GM19351 (cell line): Measurements from ENCODE around the gene OR52B4.
"Not testable (repeated sequence)": the region's sequence is repeated elsewhere in the genome, so short reads cannot be mapped to it uniquely, and the experiment has no call there.

ENCODE experiments used
- ATAC-seq: cut with Tn5 transposase; IDR thresholded peaks from one replicate; pipeline ENCODE4 v1.9.1; 2021; ENCODE audit warnings: mild to moderate bottlenecking, moderate library complexity; ENCODE audit not compliant: unreplicated experiment

The OR52B4 gene

DNA sequence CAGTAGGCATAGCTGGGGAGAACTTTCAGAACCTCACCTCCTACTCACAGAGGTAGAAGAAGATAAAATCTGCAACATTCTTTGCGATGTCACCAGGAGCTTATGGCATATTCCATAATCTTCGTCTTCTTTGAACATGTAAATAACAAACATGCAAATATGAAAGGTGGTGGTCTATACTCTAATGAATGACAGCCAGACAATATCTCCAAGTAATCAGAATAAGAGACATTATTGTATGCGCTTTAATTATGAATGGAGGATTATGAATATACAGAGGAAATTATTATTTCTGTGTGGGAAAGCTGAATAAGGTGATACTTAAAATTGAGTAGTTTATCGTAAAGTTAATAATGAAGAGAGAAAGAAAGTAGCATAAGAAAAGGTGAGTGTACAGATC is at the start of gene OR52B4:
Gene OR52B4 (minus strand): TSS at position 101 of the 400 bp plus-strand sequence. CDS start 91 bp downstream, at position 10.
- no peak for ATAC-seq

DNA sequence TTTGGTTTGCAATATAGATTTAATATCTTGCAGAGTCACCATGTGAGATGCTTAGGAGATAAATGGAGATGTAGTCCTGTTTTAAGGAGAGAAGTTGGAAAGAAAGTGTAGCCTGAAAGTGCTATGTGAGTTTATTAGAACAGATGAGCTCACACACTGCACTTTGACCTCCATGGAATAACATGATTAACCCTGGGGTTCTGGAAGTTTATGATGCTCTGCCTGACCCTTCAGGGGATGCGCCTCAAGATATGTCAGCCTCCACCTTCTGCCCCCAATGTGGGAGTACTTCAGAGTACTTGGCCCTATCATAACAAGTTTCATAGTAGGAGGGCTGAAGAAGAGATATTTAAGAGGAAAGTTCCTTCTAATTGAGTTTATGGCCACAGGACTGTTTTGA is 48.6 kb upstream of the OR52B4 start:
- no peak for ATAC-seq

DNA sequence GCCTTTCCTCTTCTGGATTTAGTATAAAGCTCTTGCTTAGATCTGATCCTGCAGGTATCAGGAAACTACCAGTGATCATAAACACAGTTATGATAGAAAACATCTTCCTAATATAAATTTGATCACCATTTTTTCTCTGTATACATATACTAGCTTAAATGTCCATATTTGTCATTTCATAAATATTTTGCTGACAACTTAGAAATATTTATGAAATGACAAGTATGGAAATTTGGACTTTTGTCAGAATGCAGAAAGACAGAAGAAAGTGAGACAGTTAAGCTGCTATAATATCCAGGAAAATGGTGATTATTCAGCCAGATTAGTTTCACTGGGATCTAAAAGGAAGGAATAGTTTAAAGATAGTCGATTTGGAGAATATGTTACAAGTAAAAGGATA is 48.1 kb upstream of the OR52B4 start:
- no peak for ATAC-seq

DNA sequence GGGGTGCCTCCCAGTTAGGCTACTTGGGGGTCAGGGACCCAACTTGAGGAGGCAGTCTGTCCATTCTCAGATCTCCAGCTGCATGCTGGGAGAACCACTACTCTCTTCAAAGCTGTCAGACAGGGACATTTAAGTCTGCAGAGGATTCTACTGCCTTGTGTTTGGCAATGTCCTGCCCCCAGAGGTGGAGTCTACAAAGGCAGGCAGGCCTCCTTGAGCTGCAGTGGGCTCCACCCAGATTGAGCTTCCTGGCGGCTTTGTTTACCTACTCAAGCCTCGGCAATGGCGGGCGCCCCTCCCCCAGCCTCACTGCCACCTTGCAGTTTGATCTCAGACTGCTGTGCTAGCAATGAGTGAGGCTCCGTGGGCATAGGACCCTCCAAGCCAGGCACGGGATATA is 38.0 kb upstream of the OR52B4 start:
- not testable (repeated sequence) for ATAC-seq

DNA sequence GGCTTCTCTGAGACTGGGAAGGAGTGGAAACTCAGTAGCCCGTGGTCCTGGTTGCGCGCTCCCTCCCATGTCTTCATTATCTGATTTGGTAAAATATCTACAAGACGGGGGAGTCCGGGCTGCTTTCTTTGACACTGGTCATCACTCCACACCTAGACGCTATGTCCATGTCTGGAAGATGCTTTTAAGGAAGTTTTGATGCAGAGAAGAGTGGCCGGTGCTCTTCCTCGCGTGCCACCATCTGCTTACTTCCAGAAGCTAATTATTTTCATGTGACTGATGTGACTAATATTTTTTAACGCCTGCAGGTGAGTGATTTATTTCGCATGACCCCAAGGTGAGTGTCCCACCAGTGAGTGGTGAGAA is 25.7 kb upstream of the OR52B4 start:
- ATAC-seq = peak; percentile 17

DNA sequence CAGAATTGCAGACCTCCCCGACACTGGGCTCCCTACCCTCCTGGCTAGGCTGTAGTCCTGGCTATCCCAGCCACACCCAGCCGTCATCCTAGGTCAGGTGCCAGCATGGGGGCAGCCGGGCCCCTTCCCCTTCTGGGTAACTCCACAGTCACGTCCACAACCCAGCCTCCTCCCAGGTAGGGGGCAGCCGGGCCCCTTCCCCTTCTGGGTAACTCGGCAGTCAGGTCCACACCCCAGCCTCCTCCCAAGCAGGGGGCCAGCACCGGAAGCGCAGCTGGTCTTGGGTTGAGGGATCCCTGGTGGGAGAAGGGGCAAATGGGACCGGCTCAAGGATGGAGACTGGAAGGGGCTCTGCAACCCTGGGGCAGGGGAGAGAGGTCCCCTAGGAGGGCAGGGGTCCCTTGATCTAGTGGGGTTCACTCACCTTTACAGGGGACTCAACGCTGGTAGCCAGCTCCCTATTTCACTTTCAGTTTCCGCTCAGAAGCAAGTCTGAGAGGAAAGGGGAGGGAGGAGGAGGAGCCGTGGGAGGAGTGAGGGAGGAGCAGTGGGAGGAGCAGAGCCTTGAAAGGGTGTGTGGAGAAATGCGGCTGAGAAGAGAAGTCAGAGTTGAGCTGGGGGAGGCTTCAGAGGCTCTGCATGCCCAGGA is 25.1 kb upstream of the OR52B4 start, which contains the start of gene TRIM21:
Gene TRIM21 (minus strand): TSS at position 494 of the 649 bp plus-strand sequence. CDS start 3,293 bp downstream, outside the sequence.
- peak; percentile 99 for ATAC-seq

DNA sequence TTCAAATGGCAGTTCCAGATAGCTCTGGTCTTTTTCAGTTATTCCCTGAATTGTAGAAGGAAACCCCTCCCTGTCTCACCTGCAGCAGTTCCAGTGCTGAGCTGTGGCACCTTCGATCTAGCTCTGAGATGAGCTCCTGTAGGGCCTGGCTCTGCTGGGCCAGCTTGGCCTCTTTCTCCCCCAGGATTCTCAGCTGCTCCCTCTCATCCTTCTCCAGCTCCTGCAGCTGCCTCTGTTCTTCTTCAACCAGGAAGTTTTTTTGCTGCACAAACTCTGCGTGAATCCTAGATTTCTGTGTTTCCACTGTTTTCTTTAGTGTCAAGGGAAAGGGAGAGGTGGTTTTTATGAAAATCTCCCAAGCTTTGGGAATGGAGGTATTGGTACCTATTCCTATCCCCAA is 20.0 kb upstream of the OR52B4 start:
- ATAC-seq = no peak

DNA sequence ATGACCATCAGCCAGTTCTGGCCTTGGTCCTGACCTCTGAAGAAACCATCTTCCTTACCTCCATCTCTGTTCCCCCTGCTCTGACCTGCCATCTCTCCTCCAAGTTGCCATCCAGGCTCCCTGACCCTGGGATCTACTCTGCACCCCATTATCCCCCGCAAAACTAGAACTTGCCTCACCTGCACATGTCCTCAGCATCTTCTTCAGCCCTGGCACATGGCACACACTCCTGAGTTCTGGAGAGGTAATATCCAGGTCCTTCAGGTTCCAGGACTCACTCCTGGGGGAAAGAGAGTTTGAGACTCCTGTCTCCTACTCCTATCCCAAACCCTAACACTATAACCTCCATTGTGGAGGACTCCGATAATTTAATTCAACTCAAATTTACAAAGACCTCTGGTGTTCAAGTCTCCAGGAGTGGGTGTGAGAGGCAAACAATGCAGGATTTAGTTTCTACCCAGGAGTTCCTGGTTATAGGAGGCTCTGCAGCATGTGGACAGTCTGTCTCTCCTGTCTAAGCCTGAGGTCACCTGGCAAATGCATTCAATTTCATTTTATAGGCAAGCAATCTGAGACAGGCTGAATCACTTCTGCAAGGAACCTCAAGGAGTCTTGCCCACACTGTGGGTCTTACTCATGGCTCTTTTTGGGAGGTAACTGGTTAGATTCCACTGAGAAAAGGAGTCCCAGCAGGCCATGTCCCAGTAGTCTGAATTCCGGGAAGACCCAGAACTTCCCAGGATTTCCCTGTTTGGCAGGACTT is 18.0 kb upstream of the OR52B4 start:
- no peak for ATAC-seq

DNA sequence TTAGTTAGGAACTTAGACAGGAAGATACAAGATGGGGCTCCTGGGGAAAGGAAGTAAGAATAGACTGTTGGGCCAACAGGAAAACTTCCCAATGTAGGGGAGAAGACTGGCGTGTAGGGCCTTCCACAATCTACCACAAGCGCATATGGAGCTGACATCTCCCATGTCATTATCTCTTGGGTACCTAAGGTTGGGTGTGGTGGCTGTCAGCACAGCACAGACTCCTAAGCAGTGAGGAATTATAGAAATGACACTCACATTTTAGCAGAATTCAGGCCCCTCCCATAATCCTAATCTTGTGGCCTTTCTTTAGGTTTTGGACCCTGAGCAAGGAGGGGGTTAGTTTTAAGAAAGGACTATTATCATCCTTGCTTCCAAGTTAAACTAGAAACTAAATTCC is 13.7 kb upstream of the OR52B4 start:
- no peak for ATAC-seq

DNA sequence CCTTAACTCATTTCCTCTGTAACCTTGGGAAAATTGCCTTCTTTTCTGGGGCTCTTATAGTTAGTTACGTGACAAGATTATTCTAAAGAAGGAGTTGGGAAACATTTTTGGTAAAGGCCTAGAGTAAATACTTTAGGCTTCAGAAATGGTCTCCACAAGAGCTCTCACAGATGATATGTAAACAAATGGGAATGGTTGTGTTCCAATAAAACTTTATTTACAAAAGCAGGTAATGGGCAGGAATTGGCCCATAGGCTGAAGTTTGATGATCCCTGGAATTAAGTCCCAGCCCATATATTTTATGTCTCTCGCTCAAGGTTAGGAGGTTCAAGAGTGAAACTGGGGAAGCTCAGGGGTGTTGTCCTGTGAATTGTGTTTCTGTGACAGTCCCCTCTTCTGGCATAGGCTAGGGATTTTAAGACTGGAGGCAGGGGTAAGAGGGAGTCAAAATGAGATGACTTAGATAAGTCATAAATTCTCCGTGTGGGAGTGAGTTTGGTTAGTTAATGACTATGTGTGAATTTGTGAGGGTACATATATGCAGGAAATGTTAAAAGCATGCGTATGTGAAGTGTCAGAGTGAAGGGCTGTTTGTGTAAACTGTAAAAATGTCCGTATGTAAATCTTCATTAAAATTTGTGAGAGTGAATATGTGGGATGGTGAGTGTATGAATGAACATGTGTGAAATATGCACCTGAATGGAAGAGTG is 7.4 kb upstream of the OR52B4 start:
- ATAC-seq = peak; percentile 50

DNA sequence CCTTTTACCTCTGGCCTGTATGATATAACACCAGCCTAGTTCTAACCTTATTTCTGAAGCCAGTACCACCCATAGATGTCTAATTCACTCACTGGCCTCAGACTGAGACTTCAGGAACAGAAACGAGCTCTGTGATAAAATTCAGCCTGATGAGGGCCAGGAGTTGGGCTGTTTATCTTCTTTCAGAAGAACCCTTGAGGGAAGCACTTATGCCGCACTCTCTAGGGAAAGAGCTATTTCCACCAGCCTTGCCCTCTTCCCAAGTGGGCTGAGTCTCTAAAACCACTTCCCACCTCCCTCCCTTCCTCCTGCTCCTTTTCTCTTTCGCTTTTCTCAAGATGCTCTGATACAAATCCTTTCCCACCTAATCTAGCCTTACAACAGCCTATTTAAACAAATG is 2.0 kb upstream of the OR52B4 start:
- ATAC-seq = no peak

DNA sequence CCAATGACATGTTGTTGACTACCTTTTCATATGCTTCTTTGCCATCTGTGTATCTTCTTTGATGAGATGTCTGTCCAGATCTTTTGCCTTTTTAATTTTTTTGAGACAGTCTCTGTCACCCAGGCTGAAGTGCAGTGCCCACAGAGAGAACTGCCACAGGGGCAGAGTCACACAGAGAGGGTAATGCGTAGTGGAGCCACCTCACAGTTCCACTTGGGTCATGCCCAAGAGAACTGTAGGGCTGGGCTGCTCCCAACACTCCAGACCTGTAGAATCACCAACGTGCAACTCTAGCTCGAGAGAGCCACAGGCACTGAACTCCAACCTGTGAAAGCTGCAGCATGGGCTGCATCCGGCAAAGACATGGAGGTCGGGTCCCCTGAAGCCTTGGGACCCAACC is 20.0 kb downstream of the OR52B4 start:
- not testable (repeated sequence) for ATAC-seq

DNA sequence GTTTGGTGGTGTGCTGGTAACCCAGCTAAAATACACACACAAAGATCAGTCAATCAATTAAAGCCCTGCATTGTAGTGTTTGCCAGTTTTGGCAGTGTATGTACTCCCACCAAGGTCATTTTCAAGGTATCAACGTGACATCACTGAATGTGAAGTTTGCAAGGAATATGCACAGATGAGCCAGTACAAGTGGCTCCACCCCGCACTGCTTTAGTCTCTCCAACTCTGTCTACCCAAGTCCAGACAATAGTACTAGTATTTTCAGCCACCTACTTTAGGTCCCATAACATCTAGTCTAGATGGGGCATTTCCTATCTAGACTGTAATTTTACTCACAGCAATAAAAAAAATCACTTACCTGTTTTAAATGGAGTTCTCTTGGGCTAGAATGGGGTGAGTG is 22.8 kb downstream of the OR52B4 start:
- not testable (repeated sequence) for ATAC-seq

DNA sequence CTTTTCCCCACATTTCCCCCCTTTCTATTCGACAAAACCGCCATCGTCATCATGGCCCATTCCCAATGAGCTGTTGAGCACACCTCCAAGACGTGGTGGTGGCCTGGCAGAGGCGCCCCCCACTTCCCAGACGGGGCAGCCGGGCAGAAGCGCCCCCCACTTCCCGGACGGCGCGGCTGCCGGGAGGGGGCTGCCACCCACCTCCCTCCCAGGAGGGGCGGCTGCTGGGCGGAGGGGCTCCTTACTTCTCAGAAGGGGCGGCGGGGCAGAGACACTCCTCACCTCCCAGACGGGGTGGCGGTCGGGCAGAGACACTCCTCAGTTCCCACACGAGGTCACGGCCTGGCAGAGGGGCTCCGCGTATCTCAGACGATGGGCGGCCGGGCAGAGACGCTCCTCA is 33.8 kb downstream of the OR52B4 start:
- ATAC-seq = not testable (repeated sequence)
